GM06990 (cell line): ENCODE measurements around the gene ADAMTS17.

Source experiments
- DNase-seq: peaks from one replicate; pipeline ENCODE4 v3.0.0-alpha.2; 2011; ENCODE audit not compliant: insufficient read length; ENCODE audit errors: extremely low read depth
- H3K27me3 ChIP-seq: replicated peaks from 2 replicates; pipeline ENCODE4 v1.6.0; 2011; ENCODE audit warnings: low read length; ENCODE audit not compliant: control insufficient read depth, insufficient read depth
- H3K36me3 ChIP-seq: 2 replicates; pipeline ENCODE4 v1.5.1; 2011; ENCODE audit warnings: low read length; ENCODE audit not compliant: control insufficient read depth, insufficient read depth
- H3K4me3 ChIP-seq: replicated peaks from 2 replicates; pipeline ENCODE4 v1.5.1; 2011; ENCODE audit warnings: low read depth, mild to moderate bottlenecking, control low read depth, low read length
- CTCF ChIP-seq: IDR thresholded peaks from 2 replicates; pipeline ENCODE4 v1.5.1; 2011; ENCODE audit warnings: low read length, control low read depth, mild to moderate bottlenecking, inconsistent platforms; ENCODE audit not compliant: insufficient read depth, poor library complexity, severe bottlenecking

The ADAMTS17 gene

DNA sequence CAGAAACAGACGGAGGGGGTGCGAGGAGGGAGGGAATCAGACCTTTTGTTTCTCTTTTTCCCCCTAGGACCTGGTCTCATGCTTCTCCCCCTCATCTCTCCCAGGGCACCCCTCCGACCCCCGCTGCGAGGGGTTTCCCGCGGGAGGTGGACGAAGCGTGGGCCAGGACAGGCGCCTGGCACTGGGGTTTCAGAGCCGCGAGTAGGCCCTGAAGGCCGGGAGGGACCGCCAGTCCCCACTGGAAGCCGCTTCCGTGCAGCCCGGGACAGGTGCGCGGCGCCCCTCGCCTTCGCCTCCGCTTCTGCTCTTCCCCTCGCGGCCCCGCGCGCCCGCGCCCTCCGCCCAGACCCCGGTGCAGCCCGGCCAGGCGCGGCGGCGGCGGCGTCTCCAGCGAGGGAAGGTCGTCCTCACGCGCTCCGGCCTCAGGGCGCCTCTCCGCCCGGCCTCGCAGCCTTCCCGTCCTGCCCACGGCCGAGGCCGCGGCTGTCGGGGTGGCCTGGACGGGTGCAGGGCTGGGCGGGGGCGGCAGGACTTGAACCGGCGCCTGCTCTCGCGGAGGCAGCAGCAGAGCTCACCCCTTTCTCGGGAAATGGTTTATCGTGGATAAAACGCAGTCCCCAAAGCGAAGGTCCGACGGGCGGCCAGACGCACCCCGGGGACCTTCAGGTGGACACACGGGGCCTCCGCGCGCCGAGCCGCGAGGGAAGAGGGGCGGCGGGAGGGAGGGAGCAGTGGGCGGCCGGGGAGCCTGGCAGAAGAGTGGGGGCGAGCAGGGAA, 31.5 kb upstream of the ADAMTS17 start:
- DNase-seq = no peak
- no peak for TF ChIP-seq CTCF
- no peaks in the 10 kb centered on the region for H3K36me3 ChIP-seq
- H3K4me3 ChIP-seq = no peak overlapping the region
- no peaks in the 10 kb centered on the region for H3K27me3 ChIP-seq

- Histone ChIP-seq H3K4me3 (no peak overlapping the region), H3K27me3 (no peaks in the 10 kb centered on the region), H3K36me3 (no peaks in the 10 kb centered on the region)
- DNase-seq = no peak
- no peak for TF ChIP-seq CTCF
Measured at GRCh38 chr15:100372739-100373119, 31.0 kb upstream of the ADAMTS17 start.

DNA sequence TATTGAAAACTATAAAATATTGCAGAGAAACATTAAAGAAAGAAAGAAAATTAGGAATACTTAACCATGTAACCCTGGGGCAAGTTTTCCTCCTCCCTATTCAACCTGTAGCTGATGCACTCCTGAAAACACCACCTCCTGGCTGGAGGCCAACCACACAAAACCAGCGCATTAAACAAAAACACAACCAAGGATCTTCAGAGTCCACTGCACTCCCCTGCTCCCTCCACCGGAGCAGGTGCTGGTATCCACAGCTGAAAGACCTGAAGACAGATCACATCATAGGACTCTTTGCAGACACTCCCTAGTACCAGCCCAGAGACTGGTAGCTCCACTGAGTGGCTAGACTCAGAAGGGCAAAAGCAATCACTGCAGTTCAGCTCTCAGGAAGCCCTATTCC, 13.6 kb upstream of the ADAMTS17 start:
- DNase-seq = no peak
- H3K36me3 ChIP-seq = no peaks in the 10 kb centered on the region
- no peaks in the 10 kb centered on the region for H3K27me3 ChIP-seq
- no peak overlapping the region for H3K4me3 ChIP-seq
- TF ChIP-seq CTCF = no peak

GRCh38 chr15:100353449-100353848, 11.7 kb upstream of the ADAMTS17 start:
- Histone ChIP-seq H3K36me3 (no peaks in the 10 kb centered on the region), H3K4me3 (no peak overlapping the region), H3K27me3 (no peaks in the 10 kb centered on the region)
- no peak for DNase-seq
- no peak for TF ChIP-seq CTCF

- DNase-seq = no peak
- Histone ChIP-seq H3K27me3 (no peaks in the 10 kb centered on the region), H3K4me3 (no peak overlapping the region), H3K36me3 (no peaks in the 10 kb centered on the region)
- no peak for TF ChIP-seq CTCF
Measured at GRCh38 chr15:100350434-100351226, 8.9 kb upstream of the ADAMTS17 start.
